ENCODE measurements around the gene NUDT3.

DNA sequence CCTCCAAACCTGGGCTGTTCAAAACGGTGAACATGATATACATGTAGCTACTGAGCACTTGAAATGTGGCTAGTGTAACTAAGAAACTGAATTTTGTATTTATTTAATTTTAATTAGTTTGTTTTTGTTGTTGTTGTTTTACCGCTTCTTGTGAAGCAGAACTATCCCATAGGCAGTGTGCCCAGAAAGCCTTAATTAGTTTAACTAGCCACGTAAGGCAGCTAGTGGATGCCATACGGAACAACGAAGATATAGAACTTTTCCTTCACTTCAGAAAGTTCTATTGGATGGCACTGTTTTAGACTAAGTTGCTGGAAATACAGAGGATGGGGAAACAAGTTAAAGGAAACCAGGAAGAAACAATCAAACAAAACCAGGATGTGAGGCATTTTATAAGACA, 70.6 kb downstream of the NUDT3 start:
- TF ChIP-seq EZH2 (IDR thresholded peaks at IDR 0.05; ENCODE audit: low read depth, unreplicated experiment) (no peak), ZNF114 (CRISPR knock-in tag; IDR thresholded peaks at IDR 0.05) (no peak), POLR2AphosphoS5 (IDR thresholded peaks at IDR 0.05; ENCODE audit: low read depth) (no peak), EZH2phosphoT487 (IDR thresholded peaks at IDR 0.05; ENCODE audit: unreplicated experiment) (no peak), JUNB (IDR thresholded peaks at IDR 0.05; ENCODE audit: unreplicated experiment) (no peak), CREB1 (CRISPR knock-in tag; IDR thresholded peaks at IDR 0.05; ENCODE audit: low read depth) (no peak), REST (IDR thresholded peaks at IDR 0.05; ENCODE audit: unreplicated experiment) (no peak), STAT1 (IDR thresholded peaks at IDR 0.05; ENCODE audit: unreplicated experiment) (no peak), ZNF462 (CRISPR knock-in tag; IDR thresholded peaks at IDR 0.05) (no peak)
- TF ChIP-seq, protein P1, sequence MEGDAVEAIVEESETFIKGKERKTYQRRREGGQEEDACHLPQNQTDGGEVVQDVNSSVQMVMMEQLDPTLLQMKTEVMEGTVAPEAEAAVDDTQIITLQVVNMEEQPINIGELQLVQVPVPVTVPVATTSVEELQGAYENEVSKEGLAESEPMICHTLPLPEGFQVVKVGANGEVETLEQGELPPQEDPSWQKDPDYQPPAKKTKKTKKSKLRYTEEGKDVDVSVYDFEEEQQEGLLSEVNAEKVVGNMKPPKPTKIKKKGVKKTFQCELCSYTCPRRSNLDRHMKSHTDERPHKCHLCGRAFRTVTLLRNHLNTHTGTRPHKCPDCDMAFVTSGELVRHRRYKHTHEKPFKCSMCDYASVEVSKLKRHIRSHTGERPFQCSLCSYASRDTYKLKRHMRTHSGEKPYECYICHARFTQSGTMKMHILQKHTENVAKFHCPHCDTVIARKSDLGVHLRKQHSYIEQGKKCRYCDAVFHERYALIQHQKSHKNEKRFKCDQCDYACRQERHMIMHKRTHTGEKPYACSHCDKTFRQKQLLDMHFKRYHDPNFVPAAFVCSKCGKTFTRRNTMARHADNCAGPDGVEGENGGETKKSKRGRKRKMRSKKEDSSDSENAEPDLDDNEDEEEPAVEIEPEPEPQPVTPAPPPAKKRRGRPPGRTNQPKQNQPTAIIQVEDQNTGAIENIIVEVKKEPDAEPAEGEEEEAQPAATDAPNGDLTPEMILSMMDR (conservative IDR thresholded peaks at IDR 0.05; ENCODE audit: low read depth in 2 of 2): no peak
- TF ChIP-seq, protein P2, sequence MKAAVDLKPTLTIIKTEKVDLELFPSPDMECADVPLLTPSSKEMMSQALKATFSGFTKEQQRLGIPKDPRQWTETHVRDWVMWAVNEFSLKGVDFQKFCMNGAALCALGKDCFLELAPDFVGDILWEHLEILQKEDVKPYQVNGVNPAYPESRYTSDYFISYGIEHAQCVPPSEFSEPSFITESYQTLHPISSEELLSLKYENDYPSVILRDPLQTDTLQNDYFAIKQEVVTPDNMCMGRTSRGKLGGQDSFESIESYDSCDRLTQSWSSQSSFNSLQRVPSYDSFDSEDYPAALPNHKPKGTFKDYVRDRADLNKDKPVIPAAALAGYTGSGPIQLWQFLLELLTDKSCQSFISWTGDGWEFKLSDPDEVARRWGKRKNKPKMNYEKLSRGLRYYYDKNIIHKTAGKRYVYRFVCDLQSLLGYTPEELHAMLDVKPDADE (IDR thresholded peaks at IDR 0.05): no peak
